ENCODE results near the gene ADGRV1.

DNA sequence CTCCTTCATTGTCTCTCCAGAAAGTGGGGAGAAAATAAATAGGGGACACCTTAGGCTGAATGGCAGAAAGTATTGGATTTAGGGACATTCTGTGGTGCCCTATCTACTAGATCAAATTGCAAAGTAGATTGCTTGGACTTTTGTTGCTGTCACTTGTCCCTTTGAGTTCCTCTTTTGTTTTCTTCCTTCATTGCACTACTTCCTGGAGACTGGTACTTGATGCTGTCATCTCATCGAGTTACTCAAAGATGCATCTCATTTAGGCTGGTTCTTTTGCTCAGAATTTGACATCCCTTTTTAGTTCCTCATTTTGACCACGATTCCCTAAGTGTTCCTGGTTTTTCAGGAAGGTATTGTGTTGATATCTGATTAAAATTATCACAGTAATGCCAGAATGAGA lies 137.6 kb downstream of the ADGRV1 start:
- TF ChIP-seq, protein P1, sequence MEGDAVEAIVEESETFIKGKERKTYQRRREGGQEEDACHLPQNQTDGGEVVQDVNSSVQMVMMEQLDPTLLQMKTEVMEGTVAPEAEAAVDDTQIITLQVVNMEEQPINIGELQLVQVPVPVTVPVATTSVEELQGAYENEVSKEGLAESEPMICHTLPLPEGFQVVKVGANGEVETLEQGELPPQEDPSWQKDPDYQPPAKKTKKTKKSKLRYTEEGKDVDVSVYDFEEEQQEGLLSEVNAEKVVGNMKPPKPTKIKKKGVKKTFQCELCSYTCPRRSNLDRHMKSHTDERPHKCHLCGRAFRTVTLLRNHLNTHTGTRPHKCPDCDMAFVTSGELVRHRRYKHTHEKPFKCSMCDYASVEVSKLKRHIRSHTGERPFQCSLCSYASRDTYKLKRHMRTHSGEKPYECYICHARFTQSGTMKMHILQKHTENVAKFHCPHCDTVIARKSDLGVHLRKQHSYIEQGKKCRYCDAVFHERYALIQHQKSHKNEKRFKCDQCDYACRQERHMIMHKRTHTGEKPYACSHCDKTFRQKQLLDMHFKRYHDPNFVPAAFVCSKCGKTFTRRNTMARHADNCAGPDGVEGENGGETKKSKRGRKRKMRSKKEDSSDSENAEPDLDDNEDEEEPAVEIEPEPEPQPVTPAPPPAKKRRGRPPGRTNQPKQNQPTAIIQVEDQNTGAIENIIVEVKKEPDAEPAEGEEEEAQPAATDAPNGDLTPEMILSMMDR (IDR thresholded peaks at IDR 0.05; ENCODE audit: insufficient read depth, low read length, poor library complexity, severe bottlenecking), result no peak
- no peak for TF ChIP-seq EZH2phosphoT487 (conservative IDR thresholded peaks at IDR 0.05; ENCODE audit: low read length)

All from SU-DHL-6 (cell line).